ENCODE results near the gene CABLES2.

DNA sequence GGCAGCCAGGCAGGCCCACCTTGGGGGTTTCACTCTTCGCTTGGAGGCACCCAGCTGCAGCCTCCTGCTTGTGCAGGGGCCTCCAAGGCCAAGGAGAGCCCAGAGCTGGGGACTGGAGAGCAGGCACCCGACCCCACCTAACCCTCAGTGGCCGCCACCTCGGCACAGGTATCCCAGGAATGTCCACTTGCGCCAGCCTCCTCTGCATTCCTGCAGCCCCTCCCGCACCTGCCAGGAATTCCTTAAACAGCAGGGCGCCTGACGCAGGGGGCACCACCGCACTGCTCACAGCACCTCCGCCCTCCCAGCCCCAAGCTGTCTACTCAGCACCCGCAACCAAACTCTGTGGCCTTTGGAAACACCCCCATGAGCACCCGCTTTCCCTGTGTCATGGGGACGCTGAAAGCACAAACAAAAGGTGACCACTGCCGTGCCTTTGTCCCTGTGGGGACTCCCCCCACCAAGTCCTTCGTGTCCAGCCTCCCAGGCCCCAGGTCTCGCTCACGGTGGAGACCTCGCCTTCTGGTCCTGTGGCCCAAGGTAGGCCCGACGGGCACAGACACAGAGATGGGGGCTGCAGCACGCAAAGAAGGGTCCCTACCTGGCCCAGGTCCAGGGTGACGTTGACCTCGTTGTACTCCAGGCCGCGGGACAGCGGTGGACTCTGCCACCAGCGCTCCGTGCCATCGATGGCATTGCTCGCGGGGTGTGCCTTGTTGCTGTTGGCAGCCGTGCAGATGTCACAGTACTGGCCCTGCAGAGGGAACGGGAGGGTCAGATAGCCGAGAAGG is 45.1 kb downstream of the CABLES2 start:
- TF ChIP-seq POLR2A (IDR thresholded peaks at IDR 0.05), result no peak
- TF ChIP-seq, protein P1, sequence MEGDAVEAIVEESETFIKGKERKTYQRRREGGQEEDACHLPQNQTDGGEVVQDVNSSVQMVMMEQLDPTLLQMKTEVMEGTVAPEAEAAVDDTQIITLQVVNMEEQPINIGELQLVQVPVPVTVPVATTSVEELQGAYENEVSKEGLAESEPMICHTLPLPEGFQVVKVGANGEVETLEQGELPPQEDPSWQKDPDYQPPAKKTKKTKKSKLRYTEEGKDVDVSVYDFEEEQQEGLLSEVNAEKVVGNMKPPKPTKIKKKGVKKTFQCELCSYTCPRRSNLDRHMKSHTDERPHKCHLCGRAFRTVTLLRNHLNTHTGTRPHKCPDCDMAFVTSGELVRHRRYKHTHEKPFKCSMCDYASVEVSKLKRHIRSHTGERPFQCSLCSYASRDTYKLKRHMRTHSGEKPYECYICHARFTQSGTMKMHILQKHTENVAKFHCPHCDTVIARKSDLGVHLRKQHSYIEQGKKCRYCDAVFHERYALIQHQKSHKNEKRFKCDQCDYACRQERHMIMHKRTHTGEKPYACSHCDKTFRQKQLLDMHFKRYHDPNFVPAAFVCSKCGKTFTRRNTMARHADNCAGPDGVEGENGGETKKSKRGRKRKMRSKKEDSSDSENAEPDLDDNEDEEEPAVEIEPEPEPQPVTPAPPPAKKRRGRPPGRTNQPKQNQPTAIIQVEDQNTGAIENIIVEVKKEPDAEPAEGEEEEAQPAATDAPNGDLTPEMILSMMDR (IDR thresholded peaks at IDR 0.05), result no peak

Data from uterus (tissue), 2 donors.